ENCODE data around the gene PRR14L.

The PRR14L gene

GRCh38 chr22:31753005-31753633 lies 3.2 kb upstream of the PRR14L start:
- TF ChIP-seq CTCF (IDR thresholded peaks at IDR 0.05; ENCODE audit: insufficient read depth, low read length, missing control alignments): no peak
- DNase-seq (ENCODE audit: low read depth, low spot score): no peak
- H3K4me3 ChIP-seq (ENCODE audit: low read depth, low read length): peak overlapping the region; percentile 88
- ChIA-PET CTCF (interaction anchor here (0.6 to 4.8 kb wide), 6 partner anchors 76 to 217 kb away, joined by 3 to 20 read pairs (median 4); no protein-coding TSS in a partner anchor), POLR2A (interaction anchor here (1.5 kb wide), 1 partner anchor 92 kb away, joined by 3 read pairs; no protein-coding TSS in a partner anchor)

GRCh38 chr22:31752096-31752847 lies 2.3 kb upstream of the PRR14L start:
- no peak overlapping the region for H3K4me3 ChIP-seq (ENCODE audit: low read depth, low read length)
- DNase-seq (ENCODE audit: low read depth, low spot score): no peak
- TF ChIP-seq CTCF (IDR thresholded peaks at IDR 0.05; ENCODE audit: insufficient read depth, low read length, missing control alignments): no peak
- ChIA-PET CTCF (interaction anchor here (0.6 to 4.8 kb wide), 4 partner anchors 75 to 218 kb away, joined by 3 to 20 read pairs (median 4); no protein-coding TSS in a partner anchor), POLR2A (interaction anchor here (0.8 to 1.5 kb wide), 2 partner anchors 10 to 91 kb away, joined by 3 to 4 read pairs; no protein-coding TSS in a partner anchor)

GRCh38 chr22:31750365-31751284 lies 693 bp upstream of the PRR14L start:
- peak overlapping the region; percentile 34; the same call in 1 of the 2 replicates for H3K4me3 ChIP-seq (ENCODE audit: low read depth, low read length)
- no peak for DNase-seq (ENCODE audit: low read depth, low spot score)
- ChIA-PET CTCF (interaction anchor here (0.9 to 4.8 kb wide), 2 partner anchors 86 to 189 kb away, joined by 3 to 20 read pairs; no protein-coding TSS in a partner anchor), POLR2A (interaction anchor here (0.7 kb wide), 1 partner anchor 200 kb away, joined by 3 read pairs; no protein-coding TSS in a partner anchor)
- TF ChIP-seq CTCF (IDR thresholded peaks at IDR 0.05; ENCODE audit: insufficient read depth, low read length, missing control alignments): no peak

- no peak for DNase-seq (ENCODE audit: low read depth, low spot score)
- CTCF ChIA-PET: interaction anchor here (0.7 to 1.7 kb wide), 4 partner anchors 84 to 222 kb away, joined by 3 to 8 read pairs (median 3); partner anchors contain the start of gene PISD
- TF ChIP-seq CTCF (IDR thresholded peaks at IDR 0.05; ENCODE audit: insufficient read depth, low read length, missing control alignments): no peak
- POLR2A ChIA-PET: no interaction called here
- H3K4me3 ChIP-seq (ENCODE audit: low read depth, low read length): peak overlapping the region; percentile 85
These were observed 1.4 kb downstream of the PRR14L start for GRCh38 chr22:31748490-31748889.

- ChIA-PET CTCF (interaction anchor here (1.8 kb wide), 1 partner anchor 15 kb away, joined by 4 read pairs; no protein-coding TSS in a partner anchor), POLR2A (no interaction called here)
- TF ChIP-seq CTCF (IDR thresholded peaks at IDR 0.05; ENCODE audit: insufficient read depth, low read length, missing control alignments): no peak
- H3K4me3 ChIP-seq (ENCODE audit: low read depth, low read length): no peak overlapping the region
- DNase-seq (ENCODE audit: low read depth, low spot score): no peak
These were observed 2.5 kb downstream of the PRR14L start for GRCh38 chr22:31747441-31747840.
